ENCODE results near the gene CTSA.
"Not testable (repeated sequence)": the region's sequence is repeated elsewhere in the genome, so short reads cannot be mapped to it uniquely, and the experiment has no call there.

CTSA gene

DNA sequence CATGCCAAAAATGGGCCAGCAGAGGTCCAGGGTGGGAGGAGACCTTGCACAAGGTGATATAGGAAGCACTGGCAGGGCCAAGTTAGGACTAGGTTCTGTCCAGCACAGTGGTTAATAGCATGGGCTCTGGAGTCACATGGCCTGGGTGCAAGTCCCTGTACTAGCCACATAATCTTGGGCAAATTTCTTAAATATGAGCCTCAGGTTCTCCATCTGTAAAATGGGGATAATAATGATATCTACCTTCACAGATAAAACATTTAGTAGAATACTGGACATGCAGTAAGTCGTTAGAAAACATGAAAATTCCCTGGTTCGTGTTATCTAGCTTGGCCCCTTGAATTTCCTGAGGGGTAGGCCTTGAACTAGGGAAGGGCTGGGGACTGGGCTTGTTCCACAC, 6.2 kb downstream of the CTSA start:
- no peak for DNase-seq

DNA sequence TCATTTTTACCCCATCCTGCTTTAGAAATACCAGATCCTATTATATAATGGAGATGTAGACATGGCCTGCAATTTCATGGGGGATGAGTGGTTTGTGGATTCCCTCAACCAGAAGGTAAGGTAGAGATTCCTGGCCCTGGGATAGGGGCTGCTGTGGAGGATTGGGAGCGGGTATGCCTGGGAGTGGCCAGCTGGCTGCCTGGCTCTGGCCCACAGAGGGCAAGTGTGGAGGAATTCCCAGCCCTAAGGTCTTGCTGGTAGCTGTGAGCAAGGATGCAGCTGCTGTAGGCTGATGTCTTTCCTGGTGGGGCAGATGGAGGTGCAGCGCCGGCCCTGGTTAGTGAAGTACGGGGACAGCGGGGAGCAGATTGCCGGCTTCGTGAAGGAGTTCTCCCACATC, 6.6 kb downstream of the CTSA start:
- DNase-seq = no peak

DNA sequence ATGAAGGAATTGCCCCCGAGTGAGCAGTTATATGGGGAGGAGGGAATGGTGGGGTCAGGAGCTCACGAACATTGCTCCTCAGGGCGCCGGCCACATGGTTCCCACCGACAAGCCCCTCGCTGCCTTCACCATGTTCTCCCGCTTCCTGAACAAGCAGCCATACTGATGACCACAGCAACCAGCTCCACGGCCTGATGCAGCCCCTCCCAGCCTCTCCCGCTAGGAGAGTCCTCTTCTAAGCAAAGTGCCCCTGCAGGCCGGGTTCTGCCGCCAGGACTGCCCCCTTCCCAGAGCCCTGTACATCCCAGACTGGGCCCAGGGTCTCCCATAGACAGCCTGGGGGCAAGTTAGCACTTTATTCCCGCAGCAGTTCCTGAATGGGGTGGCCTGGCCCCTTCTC, 7.2 kb downstream of the CTSA start:
- DNase-seq = no peak

DNA sequence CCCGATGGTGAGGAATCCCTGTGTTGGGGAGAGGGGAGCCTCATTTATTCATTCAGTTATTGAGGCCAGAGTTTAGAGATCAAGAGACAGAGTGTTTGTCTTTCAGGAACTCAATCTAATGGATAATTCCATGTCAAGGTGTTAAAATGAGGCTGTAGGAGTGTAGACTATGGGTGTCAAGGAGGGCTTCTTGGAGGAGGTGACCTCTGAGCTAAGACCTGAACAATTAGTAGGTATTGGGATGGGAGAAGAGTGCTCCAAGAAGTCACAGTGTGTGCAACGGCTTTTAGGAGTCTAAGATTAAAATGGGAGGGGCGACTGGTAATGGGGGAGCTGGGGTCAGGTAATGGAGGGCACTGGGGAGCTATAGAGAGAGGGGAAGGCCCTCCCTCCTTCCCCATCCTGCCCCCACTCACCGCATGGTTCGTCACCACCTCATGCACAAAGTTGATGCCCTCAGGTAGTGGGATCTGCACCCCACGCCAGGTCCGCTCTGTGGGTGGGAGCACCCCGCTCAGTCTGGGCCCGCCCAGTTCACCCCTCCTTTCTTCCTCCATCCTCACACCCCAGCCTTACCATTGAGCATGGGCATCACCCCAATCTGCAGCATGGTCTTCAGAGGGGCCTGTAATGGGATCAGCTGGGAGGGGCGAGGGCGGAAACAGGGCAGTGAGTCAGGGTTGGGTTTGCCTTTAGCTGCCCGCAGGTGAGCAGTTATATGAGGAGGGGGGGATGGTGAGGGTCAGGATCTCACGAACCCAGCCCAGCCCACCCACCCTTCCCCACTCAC, 8.1 kb downstream of the CTSA start:
- no peak for DNase-seq

DNA sequence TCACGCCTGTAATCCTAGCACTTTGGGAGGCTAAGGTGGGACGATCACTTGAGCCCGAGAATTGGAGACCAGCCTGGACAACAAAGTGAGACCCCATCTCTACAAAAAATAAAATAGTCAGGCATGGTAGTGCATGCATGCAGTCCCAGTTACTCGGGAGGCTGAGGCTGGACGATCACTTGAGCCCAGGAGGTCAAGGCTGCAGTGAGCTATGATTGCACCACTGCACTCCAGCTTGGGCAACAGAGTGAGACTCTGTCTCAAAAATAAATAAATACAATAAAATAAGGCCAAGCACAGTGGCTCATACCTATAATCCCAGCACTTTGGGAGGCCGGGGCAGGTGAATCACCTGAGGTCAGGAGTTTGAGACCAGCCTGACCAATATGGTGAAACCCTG, 10.2 kb downstream of the CTSA start:
- not testable (repeated sequence) for DNase-seq

DNA sequence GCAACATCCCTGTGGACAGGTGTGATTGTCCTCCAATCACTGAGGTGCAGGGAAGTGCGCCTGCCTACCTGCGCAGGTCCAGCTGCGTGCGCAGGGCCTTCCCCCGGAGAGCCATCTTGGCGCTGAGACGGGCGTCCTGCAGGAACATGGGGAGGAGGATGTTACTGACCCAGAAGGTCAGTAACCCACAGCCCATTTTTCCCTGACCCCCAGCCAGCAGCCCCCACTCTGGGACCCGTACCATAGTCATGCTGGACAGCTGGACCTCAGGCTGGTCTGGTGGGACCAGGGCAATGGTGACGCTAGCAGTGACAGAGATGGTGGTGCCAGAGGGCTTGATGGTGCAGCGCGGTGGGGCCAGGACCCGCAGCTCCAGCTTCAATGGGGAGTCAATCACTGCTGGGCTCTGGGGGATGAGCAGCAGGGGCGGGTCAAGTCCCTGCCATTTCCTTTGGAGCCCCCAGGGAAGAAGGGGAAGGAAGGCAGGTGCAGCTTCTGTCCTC, 11.1 kb downstream of the CTSA start:
- no peak for DNase-seq

DNA sequence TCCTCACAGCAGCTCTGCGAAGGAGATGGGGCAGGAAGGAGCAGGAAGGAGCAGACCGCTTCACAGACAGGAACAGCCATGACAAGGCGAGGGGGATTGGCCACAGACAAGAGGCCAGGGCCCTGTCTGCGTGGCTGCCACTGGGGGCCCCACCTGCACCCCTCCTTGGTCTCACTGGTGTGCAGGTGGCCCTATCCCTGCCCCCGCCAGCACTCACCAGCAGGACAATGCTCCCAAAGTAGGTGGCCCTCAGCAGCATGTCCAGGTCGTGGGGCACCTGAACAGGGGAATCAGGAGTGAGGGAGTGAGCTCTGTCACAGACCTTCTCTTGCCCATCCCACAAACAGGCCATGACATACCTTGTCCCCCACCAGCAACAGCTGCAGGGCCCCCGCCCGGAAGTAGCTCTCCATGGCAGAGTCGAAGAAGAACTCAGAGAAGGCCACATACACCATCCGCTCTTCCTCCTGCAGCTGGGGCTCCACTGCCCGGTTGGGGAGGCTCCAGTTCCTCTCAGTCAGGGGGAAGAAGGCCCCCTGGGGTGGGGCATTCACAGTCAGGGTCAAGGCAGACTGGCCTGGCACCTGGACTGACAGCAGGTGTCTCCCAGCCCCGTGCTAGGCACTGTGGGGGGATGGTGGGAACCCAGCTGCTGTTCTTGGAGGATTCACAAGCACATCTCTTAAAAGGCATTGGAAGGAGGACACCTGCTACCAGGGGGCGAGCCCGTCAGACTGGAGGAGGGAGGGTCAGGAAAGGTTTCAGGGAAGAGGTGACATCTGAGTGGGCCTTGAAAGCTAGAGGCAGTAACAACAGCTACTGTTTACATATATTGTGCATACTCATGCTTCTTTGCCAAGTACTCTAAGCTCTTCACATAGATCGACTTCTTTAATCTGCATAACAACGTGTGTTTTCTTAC, 13.7 kb downstream of the CTSA start:
- DNase-seq = no peak

DNA sequence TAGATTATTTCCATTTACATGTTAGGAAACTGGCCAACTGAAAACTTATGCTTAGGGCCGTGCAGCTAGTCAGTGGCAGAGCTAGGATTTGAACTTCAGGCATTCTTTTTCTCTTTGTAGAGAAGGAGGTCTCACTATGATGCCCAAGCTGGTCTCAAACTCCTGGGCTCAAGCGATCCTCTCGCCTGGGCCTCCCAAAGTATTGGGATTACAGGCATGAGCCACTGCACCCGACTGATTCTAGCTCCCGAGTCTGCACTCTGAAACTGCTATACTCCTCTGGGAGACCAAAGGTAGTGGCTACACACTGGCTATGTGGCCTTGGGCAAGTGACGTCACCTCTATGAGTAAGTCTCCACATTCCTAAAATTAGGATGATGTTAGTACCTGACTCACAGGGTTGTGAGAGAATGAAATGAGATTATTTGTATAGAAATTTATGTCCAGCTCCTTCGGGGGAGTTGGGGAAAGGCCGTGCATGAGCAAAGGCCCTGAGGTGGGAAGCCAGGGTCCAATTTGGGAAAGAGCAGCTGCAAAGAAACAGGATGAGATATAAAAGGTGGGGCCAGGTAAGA, 14.5 kb downstream of the CTSA start:
- no peak for DNase-seq

DNA sequence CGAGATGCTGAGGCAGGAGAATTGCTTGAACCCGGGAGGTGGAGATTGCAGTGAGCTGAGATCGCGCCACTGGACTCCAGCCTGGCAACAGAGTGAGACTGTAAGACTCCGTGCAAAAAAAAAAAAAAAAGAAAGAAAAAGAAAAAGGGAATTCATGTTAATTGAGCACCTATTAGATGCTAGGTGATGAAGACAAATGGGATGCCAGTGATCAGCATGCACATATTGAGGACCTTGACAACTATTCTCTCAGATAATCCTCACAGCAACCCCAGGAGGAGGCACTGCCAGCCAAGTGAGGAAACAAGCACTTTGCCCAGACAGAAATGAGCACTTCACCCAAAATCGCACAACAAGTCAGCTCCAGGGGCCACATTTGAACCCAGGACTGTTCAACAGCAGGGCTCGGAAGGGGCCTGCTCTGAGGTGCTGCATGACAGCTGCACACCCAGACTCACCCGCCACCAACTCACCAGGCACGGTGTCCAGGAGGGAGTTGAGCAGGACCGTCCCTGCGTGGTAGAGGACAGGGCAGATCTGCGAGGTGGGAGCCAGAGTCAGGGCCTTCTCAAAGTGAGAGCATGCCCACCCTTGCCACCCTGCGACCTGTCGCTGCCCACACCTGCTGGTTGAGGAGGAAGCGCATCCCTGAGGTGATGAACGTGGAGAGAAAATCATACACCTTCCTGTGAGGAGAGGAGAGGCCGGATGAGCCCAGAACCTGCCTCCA, 16.2 kb downstream of the CTSA start:
- no peak for DNase-seq

DNA sequence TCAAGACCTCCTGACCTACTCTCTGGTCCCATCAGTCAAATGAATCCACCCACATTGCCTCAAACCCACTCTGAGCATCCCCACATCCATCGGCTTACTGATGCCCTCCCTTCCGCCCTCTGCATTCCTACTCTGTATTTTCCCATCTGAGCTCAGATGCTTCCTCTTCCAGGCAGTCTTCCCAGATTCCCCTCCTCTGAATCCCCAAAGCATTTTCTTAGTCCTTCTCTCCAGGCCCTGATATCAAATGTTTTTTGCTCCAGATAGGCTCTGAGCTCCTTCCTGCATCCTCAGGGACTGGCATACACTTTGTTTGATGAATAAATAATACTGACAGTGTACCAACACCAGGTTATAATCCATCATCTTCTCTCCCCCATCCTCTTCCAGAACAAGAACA, 16.9 kb downstream of the CTSA start:
- no peak for DNase-seq

DNA sequence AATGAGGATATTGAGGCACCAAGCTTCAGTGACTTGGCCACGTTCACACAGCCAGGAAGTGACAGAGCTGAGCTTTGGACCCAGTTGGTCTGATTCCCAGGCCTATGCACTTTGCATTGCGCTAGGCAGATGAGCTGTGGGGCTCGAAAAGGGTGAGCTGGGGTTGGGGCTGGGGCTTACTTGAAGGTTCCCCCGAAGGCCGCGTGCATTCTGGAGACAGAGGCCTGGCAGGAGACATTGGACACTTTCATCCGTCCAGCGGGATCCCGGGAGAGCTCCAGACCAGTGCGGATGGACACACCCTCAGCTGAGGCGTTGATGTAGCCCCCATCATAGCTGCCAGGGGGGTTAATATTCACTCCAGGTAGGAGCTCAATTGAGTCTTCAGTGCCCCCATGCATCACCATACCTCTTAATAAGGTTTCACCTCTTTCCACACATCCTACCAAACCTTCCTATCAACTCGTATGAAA, 18.2 kb downstream of the CTSA start:
- no peak for DNase-seq

DNA sequence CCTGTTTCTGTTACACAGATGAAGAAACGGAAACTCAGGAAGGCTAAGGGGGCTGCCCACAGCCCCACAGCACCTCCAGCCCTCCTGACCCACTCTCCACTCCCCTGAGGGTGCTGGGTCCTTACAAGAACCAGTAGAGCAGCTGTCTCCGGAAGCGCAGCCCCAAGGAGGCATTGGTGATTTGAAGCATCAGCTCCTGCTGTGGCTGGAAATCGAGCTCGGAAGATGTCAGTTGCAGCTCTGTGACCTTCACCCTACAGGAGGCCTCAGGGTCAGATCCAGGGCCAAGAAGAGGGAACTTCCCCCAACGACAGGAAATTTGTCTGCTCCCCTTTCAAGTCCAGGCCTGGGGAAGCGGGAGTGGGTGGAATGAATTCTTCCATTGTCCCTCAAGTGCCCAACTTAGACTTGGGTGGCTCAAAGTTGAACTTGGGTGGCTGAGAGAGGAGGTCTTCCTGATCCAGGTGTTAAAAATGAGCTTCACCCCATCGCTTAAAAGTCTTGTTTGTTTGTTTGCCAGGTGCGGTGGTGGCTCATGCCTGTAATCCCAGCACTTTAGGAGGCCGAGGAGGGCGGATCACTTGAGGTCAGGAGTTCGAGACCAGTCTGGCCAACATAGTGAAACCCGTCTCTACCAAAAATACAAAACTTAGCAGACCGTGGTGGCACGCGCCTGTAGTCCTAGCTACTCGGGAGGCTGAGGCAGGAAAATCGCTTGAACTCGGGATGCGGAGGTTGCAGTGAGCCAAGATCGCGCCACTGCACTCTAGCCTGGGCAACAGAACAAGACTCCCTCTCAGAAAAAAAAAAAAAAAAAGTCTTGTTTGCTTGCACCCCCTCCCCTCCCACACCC, 18.9 kb downstream of the CTSA start:
- DNase-seq = no peak

DNA sequence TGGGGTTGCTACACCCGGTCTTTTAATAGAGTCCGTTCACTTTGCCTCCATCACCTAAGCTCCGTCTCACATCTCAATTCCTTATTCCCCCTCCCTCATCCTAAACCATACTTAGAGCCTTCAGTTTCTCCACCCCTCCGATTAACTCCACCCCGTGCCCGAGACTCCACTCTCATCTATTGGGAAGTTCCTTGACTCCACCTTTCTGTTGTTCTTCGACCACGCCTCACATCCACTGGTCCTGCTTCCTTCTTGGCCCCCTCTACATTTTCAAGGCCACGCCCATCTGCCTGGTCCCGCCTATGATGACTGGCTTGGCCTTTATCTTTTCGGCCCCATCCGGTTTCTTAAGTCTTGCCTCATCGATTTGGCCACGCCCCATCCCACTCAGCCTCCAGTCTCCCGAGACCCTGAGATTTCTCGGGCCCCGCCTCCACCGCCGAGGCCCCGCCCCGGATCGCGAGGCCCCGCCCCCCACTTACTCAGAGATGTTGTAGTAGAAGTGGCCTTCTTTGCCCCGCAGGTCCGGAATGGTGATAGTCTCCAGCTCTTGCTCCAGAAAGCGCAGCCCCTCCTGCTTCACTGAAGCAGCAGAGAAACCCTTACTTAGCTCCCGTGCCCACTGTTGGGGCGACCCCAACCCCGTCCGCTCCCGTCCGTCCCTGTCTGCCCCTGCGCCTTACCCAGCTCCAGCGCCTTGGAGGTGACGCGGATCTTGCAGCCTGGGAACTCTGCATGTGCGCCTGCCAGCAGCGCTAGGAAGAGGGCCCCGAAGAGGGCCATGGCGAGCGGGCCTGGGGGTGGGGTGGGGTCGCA, 19.7 kb downstream of the CTSA start:
- no peak for DNase-seq

DNA sequence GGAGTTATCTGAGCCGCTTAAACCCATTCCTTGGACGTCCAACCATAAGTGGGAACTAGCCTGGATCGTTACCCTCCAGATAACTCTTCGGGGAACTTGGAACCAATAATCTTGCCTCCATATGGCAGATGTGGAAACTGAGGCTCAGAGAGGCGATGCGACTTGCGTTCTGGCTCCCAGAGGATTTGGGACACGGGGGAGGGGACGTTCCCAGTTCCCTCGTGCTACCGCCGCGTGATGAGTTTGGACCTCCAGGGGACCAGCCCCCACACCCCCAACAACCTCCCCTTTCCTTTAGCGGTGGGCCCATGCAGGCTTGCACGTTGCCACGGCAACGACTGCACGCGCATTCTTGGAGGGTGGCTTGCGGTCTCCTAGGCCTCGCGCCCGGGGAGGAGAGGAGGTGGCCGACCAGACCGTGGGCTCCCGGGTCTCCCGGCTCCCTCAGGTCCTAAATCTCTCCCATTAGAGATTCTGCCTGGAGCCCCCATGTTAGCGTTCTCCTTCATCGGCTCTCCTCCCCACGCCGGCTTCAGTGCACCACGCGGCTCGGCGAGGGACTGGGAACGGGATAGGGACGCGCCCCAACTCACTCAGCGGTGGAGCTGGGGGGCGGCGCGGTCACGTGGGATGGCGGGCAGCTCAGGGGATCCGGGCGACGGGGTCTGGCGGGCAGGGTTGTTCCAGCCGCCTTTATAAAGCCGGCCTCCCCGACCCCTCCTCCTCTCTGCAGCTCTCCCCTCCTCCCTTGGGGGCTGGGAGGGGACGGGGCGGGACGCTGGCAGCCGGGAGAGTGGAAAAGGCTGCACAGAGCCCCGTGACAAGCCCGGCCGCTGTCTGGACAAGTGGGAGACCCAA, 20.6 kb downstream of the CTSA start, which contains the start of gene PLTP:
Gene PLTP, minus strand, starts transcription at position 670 of the 858 bp plus-strand sequence. CDS start 703 bp downstream, outside the sequence.
- no peak for DNase-seq

DNA sequence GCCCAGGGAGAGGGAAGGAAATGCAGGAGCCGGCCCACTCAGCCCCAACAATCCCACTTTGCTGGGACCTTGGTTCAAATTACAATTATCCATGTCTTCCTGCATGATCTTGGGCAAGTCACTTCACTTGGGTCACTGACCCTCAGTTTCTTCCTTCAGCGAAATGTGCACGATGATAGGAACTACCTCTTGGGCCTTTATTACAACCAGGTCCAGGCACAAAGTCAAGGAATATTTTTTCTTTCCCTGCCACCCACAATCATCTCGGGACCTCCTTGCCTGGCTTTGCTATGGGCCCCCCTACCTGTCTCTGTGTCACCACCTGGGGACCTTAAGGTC, 21.2 kb downstream of the CTSA start:
- DNase-seq = no peak

DNA sequence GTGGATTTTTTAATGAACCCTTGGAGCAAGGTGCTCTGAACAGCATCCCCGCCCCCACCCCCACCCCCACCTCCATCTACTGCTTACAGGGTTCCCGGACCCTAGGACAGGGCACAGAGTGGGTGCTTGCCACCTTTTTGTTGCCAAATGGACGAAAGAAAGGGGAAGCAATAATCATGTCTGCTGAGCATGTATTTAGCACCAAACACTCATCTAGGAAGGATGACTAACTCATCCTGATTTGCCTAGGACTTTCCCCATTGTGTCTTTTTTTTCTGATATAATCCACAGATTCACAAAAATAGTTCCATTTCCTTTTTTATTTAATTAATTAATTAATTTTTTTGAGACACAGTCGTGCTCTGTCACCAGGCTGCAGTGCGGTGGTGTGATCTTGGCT, 22.0 kb downstream of the CTSA start:
- no peak for DNase-seq

DNA sequence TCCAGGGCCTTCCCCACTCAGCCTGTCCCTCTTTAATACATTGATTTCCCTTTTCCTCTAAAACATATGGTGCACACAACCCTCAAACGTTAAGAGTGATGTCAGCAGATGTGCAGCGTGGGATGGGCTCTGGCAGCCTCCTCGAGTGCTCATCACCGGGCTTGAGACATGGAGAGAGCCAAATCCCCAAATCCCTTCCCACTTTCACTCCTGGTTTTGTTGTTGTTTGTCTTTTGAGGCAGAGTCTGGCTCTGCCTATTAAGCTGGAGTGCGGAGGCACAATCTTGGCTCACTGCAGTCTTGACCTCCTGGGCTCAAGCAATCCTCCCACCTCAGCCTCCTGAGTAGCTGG, 26.6 kb downstream of the CTSA start:
- DNase-seq = no peak

DNA sequence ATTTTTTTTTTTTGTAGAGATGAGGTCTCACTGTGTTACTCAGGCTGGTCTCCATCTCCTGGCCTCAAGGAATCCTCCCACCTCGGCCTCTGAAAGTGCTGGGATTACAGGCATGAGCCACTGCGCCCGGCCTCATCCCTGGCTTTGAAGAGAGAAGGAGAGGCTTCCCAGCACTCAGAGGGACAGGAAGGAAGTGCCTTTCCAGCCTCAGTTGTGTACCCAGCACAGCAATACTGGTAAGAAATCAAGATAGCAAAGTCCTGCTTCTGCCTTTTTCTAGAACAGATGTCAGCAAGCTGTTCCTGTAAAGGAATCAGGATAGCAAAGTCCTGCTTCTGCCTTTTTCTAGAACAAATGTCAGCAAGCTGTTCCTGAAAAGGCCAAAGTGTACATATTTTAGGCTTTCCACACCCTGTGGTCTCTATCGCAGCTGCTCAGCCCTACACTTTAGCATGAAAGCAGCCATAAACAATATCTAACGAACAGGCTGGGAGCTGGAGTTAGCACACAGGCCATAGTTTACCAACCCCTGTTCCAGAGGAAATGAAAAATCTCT, 27.1 kb downstream of the CTSA start:
- DNase-seq = no peak

DNA sequence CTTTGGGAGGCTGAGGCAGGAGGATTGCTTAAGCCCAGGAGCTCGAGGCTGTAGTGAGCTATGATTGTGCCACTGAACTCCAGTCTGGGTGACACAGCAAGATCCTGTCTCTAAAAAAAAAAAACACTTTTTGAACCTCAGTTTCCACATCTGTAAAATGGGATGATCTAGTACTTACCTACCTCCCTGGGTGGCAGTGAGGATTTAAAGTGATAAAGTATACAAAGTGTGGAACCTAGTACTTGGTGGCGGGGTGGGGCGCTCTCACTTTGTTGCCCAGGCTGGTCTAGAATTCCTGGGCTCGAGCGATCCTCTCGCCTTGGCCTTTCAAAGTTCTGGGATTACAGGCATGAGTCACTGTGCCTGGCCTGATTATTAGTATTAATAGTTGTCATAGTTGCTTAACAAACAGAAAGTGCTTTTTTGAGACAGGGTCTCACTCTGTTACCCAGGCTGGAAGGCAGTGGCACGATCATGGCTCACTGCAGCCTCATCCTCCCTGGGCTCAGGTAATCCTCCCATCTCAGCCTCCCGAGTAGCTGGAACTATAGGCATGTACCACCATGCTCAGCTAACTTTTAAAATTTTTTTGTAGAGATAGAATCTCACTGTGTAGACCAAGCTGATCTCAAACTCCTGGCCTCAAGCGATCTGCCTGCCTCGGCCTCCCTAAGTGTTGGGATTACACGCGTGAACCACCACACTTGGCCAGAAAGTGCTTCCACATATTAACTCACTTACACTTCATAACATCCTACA, 27.8 kb downstream of the CTSA start:
- DNase-seq = no peak

Measured in SHP77 treated with DMSO at 0.1 percent for 48 hours (cell line).